M059J (cell line): ENCODE data around the gene NR2F2. TPM values are rescaled to one million over a fixed set of nuclear protein-coding genes. Genes with fewer than 3 reads are reported as not detected.

Experiments used
- DNase-seq: peaks from one replicate; pipeline ENCODE4 v3.0.0-alpha.2; 2012; ENCODE audit warnings: low read depth
- total RNA-seq: library from RNA; depleted of rRNA; stranded (reverse); fragments of >200 nt; shearing (Covaris generic); gene quantifications from 2 replicates; pipeline ENCODE4 v1.2.3, GENCODE V29; 2014

NR2F2 gene
- total RNA-seq, 1 experiment from 2014 or later, result 37.8 TPM

GRCh38 chr15:96331945-96332636 is 1.6 kb downstream of the NR2F2 start:
- peak; percentile 64 for DNase-seq

- DNase-seq, result peak; percentile 48
Measured at GRCh38 chr15:96332637-96333121, 2.2 kb downstream of the NR2F2 start.

- no peak for DNase-seq
Measured at GRCh38 chr15:96333131-96334016, 2.9 kb downstream of the NR2F2 start.

- DNase-seq, result no peak
Measured at GRCh38 chr15:96334017-96334704, 3.7 kb downstream of the NR2F2 start.

- DNase-seq, result no peak
Measured at GRCh38 chr15:96334705-96335410, 4.4 kb downstream of the NR2F2 start.

- no peak for DNase-seq
Measured at GRCh38 chr15:96335411-96336024, 5.0 kb downstream of the NR2F2 start.

- DNase-seq, result peak; percentile 48
Measured at GRCh38 chr15:96336108-96336595, 5.7 kb downstream of the NR2F2 start.

- peak; percentile 42 for DNase-seq
Measured at GRCh38 chr15:96336596-96337364, 6.3 kb downstream of the NR2F2 start.

- peak; percentile 45 for DNase-seq
Measured at GRCh38 chr15:96337365-96338023, 7.0 kb downstream of the NR2F2 start.

- peak; percentile 50 for DNase-seq
Measured at GRCh38 chr15:96338074-96338765, 7.7 kb downstream of the NR2F2 start.

- no peak for DNase-seq
Measured at GRCh38 chr15:96338766-96339618, 8.5 kb downstream of the NR2F2 start.

- DNase-seq, result no peak
Measured at GRCh38 chr15:96339619-96340347, 9.3 kb downstream of the NR2F2 start.

- DNase-seq, result no peak
Measured at GRCh38 chr15:96340348-96340597, 9.8 kb downstream of the NR2F2 start.

- DNase-seq, result no peak
Measured at GRCh38 chr15:96340598-96341512, 10.4 kb downstream of the NR2F2 start.

GRCh38 chr15:96341513-96342405 is 11.3 kb downstream of the NR2F2 start:
- no peak for DNase-seq
